ENCODE data around the gene DCST1.
A peak's percentile ranks its signal among the peaks of the same experiment; 100 is the strongest.

Gene DCST1

DNA sequence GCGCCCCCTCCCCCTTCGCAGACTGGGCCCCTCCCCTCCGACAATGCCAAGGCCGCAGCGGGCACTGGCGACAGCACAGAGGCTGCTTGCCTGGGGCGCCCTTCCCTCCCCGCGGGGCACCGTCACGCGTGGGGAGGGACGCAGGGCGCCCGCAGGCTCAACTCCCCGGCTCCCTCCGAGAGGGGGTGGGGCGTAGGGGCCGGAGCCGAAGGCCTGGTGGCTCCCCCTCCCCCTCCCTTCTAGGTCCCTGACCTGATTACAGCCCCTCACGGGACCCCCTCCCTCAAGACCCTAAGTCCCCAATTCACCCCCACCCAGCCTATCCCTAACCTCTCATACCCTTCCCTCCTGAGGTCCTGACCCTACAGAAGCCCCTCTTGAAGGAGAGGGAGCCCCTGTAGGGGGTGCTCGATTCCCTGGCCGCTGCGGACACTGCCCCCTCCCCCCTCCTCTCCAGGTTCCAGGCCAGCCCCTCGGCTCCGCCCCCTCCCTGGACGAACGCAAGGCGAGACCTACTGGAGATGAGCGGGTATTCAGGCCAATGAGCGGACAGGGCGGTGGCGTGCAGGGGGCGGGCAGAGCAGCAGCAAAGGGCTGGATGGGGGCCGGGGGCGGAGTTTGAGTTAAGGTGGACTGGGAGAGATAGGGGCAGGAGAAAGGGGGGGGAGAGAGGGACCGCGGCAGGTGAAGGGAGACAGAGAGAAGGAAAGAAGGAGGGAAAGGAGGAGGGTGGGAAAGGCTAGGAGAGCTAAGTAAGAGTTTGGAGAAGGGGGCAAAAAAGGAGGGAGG is 31.8 kb upstream of the DCST1 start:
- peak; percentile 97 for DNase-seq (ENCODE audit: low read depth)

DNA sequence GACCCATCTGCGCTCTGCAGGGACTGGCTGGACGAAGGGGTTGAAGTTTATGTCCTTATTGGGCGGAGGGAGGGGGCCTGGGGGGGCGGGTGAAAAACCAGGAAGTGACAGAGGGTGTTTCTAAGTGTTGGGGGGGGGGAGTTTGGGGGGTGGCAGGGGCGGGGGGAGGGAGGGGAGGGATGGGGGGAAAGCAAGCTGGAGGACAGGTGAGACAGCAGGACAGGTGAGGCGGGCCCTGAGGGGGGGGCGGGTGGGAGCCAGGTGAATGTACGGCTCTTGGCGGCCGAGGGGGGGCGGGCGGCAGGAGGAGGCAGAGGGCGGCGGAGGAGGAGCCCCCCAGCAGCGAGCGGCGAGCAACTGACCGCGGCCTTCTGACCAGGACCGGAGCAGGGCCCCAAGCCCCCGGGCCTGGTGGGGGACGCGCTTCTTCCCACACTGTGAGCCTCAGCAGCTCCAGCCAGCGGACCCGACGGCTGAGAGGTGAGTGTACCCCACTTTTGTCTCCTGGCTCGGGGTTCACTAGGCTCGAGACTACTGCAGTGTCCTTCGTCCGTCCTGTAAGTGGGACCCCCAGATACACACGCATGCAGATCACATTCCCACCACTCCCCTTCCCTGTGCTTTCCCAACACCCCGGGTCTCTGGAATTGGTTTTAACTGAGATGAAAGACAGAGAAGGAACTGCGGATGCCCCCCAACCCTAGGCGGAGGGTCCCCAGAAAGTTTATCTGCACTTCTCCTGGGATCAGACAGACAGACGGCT is 31.0 kb upstream of the DCST1 start, which contains the start of gene ZBTB7B:
Gene ZBTB7B (plus strand): TSS at position 339 of the 763 bp plus-strand sequence. CDS start 11,859 bp downstream, outside the sequence.
- DNase-seq (ENCODE audit: low read depth): no peak

DNA sequence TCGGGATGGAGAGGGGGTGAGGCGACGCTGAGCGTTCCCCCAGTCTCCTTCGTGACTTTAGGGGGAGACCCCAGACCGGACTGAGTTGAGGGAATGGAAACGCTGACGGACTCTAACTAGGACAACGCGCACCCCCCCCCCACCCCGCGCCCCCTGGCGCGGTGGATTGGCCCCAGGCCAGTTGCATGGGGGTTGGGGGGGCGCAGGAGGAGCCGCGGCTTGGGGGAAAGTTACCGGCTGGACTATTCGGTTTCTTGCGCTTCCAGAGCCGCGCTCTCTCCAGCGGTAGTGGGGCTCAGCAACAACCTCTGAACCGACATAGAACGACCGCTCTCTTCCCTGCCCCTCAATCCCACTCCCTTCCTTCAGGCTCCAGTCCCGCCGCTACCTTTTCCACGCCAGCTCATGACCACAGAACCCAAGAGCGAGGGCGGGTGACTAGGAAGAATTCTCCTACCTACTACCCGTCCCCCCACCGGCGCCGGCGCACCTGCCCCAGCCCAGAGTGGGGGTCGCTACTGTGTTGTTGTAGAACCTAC is 30.3 kb upstream of the DCST1 start:
- DNase-seq (ENCODE audit: low read depth): no peak

DNA sequence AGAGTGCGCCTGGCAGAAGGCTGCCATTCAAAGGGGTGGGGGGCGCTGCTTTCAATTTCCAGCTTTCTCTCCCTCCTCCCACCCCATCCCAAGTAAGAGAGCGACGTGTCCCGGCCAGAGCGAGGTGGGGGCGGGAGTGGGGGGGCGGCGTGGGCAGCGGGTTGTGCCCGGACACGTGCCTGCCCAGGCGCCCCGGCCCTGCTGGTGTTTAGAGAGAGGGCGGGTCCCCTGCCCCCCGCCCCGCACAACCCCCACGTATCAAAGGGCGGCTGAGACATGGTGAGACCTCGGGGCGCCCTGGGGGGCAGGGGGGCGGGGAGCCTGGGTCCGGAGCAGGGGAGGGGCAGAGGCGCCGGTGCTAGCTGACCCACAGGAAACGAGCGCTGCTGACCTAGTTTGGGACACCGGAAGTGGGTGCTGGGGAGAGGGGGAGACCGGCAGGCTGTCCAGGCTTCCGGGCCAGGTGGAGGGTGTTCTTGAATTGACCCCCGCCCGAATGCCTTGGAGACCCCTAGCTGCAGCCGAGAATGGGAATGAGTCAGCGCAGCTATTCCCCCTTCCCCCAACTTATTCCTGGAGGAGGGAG is 29.8 kb upstream of the DCST1 start:
- no peak for DNase-seq (ENCODE audit: low read depth)

DNA sequence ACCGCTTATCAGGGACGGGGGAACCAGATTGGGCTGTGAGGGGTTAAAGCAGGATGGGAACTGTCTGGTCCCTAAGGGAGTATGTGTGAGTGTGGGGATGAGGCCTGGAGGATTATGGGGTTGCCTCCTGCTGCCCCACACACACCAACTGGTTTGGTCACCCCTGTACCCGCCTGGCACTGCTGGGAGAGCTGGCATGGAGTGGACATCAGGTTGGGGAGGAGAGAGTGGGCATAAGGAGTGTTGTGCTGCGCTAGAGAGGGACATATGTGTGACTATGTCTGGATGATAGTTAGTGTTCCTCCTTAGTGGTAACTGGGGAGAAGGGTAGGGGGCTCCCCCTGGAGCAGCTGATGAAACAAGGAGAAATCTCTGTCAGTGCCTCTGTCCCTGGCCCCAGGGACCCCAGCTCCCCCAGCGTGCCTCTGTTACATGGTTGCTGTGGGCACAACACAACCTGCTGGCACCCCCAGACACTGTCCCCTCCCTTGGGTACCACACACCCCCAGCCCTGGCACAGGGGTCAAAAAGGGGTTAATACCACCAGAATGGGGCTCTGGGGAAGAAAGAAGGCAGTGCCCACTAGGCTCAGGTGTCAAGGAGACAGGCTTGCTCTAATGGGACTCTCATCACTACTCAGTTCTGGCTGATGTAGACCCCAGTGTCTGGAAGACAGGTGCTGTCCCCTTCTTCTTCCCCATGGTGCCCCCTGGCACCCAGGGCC is 29.1 kb upstream of the DCST1 start:
- DNase-seq (ENCODE audit: low read depth): no peak

DNA sequence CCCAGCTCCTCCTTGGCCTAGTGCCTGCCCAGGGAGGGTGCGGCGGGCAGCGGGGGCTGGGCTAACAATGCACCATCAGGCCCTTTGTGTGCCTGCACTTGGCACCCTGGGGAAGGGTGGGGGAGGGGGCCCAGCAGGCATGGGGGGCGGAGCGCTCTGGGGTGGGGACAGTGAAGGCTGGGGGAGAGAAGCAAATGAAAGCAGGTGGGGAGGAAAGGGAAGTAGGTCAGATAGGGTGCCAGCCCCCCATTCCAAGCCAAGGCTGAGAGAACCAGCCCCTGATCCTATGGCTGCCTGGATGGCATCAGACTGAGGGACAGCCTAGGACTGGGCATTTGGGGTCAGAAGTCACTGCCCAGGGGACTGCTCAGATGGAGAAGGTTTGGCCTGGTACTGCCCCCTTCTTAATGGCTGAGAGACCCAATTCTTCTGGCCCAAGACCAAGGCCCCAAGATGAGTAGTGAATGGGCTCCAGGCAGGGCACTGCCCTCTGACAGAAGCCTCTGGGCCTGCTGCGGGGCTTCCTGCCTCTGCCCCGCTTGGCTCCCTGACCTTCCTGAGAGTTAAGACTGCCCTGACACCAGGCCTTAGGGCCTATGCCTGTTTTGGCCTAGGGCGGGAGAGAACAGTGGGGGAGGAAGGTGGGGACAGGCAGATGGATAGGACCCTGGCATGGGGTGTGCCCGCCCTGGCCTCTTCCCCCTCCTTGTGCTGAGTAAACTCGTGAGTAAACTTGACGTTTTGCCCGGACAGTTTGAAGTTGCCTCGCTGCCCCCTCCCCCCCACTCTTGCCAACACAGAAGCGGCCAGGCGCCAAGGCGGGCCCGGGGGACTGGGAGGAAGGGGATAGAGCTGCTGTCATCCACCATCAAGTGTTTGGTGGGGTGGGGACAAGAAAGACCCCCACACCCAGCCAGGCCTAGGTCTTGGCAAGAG is 28.3 kb upstream of the DCST1 start:
- no peak for DNase-seq (ENCODE audit: low read depth)

DNA sequence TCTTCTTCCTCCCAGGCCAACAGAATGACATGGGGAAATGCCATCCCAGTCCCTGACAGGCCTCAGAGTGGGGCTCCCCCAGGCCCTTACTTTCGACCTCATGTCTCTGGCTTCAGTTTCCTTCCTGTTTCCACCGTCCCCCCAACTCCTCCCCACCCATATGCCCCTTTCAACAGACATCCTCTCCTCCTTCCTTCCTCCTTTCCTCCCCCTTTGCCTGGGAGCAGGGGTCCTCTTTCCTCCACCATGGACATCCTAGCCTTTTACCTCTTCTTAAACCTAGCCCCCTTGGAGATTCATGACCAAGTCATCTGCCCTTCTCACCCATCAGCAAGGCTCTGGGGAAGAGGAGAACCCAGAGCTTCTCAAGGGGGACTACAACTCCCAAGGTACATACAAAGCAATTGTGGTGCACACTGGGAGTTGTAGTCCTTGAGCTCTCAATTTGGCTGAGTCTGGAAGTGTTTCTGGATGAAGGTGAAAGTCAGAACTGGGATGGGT is 27.0 kb upstream of the DCST1 start:
- no peak for DNase-seq (ENCODE audit: low read depth)

DNA sequence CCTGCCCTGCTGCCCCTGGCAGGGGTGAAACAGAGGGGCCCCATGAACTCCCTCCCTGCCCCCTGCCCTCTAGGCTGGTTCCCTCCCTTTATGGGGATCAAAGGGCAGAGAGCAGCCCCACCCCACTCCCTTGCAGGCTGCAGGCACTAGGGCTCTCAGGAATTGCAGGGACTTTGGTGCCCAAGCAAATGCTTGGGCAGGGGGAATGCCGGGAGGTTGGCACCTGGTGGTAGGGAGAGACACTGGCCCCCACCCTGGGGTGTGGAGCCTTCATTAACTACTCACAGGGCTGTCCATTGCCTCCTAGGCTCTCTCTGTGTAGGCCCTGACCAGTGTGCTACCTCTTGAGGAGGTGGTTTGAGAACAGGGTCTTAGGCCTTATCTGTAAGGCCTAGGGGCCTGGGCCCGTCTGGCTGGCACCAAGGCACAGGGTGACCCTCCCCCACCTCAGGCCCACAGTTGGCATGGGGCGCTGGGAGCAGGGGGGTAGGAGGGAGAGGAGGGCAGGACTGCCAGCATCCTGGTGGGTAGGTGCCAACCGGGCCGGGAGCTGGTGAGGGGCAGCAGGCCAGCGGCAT is 26.3 kb upstream of the DCST1 start:
- DNase-seq (ENCODE audit: low read depth): no peak

DNA sequence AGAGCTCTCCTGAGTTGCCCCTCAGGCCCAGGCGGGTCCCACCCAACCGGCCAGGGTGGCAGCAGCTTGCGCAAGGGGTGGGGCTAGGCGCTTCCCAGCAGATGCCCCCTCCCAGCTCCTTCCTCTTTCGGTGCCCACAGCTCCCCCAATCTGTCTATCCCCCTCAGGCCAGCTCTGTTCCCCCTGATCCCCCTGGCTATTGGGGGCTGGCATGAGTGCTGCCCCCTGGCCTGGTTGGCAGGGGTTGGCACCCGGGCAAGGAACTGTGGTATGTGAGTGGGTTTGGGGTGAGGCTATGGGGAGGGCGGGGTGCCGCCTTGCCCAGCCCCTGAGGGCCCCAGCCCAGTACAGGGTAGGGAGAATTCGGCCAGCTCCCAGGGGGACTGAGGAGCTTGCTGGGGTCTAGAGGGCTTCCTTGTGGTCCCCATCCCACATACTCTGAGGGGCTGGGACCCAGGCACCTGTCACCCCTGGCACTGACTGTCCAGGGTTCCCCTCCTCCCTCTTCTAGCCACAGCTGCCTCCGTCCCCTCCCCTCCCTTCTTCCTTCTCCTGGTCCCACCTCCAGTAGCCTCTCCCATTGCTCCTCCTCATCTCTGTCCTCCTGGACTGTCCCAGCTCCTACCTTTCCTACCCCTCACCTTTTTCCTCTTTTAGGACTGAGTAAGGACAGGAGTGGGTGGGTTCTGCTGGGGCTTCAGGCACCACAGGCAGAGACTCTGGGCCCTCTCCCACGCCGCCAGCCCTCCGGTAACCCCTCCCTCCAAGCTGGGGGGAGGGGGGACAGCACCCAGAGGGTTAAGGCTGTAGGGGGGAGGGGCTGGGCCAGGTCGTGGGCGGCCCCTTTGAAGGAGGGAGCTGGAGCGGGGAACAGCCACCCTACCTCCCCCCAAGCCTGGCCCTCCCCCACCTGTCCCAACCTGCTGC is 25.3 kb upstream of the DCST1 start:
- no peak for DNase-seq (ENCODE audit: low read depth)

DNA sequence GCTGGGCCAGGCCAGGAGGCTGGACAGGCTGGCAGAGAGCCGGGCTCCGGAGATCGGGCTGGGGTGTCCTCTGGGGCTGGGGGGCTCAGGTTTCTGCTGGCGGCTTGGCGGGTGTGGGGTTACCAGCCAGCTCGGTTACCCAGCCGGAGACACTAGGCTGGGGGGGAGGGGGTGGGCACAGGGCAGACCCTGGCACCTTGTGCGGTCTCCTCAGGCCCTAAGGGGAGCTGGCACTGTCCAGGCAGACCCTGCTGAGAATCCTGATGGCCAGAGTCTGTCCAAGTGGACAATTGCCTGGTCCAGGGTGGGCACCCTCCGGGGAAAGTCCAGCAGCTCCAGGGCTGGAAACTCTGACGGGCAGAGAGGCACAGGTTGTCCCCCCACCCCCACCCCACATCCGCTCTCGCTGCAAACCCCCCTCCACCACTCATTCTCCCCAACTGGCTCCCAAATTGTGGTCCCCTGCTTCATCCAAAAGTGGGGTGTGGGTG is 24.4 kb upstream of the DCST1 start:
- DNase-seq (ENCODE audit: low read depth): no peak

DNA sequence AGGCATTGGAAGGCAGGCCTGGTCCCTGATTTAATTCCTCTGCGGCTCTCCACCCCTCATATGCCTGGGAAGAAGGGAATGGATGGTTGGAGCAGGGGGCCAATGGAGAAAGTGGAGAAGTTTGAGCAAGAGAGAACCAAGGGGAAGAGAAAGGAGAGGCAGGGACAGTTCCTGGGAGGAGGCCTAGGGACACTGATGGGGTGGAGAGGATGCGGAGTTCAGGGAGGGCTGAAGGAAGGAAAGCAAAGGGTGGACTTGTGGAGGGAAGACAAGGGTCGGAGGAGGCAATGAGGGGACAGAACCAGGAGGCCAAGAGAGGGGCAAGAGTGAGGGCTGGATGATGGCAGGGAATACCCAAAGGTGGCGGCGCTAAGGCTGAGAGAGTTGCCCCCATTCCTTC is 23.9 kb upstream of the DCST1 start:
- no peak for DNase-seq (ENCODE audit: low read depth)

DNA sequence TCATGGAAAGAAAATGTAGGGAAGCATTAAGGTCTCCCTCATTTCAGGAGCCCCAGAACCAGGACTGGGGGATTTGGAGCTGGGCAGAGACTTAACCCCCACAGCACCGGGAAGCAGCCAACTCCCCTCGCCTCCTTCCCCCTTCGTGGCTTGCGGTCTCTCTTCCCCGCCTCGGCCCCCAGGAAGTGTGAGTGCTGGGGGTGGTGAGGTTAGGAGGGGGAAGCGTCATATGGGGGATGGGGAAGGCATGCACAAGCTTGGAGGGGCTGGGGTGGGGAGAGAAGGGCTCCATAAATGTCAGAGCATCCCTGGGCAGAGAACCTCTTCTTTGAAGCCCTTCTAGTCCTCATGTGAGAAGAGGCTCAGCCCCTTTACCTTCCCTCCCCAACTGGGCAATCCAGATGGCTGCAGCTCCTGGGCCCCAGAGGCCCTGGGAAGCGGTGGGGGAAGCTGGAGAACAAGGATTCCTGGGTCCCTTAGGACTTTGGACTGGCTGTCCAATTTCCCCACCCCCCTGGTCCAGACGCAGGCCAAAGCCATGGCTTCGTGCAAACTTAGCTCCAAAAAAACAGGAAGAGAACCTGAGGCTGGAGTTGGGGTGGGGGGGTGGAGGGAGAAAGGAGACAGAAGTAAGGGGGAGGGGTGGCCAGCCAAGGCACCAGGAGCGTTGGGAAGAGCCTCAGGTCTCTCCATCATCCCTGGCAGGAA is 23.3 kb upstream of the DCST1 start:
- no peak for DNase-seq (ENCODE audit: low read depth)

DNA sequence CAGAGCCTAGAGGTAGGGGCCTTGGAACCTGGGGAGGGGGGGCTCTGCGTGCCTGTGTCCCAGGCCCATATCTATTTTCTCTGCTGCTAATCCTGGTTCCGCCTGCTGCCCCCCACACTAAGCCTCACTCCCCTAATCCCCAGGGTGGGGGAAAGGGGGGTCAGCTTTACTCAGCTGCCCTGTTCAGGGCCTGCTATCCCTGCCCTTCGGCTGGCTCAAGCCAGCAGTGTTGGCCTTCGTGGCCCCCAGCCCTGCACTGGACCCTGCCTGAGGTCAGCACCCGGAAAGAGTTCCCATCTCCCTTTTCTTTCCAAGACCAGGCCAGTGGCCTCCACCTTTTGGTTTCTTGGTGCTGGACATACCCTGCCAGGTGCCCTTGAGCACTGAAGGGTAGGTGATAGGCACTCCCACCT is 22.6 kb upstream of the DCST1 start:
- DNase-seq (ENCODE audit: low read depth): no peak

DNA sequence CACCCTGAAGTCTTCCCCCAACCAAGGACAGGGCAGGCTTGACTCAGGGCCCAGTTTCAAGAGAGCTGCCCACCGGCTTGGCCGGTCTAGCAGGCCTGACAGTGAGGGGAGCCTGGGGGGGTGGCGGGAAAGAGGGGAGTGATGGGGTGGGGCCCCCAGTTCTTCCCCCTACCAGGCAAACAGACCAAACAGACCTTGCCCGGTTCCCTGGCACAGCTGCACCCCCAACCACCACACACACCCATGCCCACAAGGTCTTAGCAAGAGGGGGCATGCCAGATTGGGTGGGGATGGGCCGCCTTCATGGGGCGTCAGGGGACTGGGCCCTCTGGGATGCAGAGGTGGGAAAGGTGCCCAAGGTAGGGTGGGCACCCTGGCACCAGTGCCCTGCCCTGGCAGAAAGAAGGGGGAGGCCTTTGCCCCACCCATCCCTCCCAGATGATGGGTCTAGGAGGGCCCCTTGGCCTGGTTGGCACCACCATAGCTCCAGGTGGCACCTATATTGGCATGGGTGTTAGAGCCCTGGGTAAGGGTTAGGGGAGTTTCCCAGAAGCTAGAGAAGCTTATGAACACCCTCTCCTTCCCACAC is 22.1 kb upstream of the DCST1 start:
- no peak for DNase-seq (ENCODE audit: low read depth)

DNA sequence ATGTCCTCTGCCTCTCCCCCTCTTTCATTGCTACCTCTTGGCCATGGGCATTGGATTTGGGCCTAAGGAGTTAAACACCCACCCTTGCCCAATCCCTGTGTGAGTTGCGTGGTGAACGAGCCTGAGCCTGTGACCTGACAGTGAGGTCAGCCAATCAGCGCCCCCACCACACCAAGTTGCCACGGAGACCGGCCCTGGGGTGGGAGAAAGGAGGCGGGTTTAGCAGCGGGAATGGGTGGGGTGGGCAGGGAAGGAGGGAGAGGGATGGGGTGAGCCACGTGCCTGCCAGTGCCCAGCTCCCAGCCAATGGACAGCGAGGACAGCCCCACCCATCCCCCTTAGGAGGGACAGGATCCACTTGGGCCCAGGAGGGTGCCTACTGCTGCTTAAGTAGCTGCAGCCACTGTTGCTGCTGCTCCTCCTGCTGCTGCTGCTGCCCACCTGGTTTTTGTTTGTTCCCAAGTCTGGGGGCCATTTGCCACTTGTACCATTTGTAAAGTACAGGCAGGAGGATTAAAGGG is 21.5 kb upstream of the DCST1 start:
- no peak for DNase-seq (ENCODE audit: low read depth)

DNA sequence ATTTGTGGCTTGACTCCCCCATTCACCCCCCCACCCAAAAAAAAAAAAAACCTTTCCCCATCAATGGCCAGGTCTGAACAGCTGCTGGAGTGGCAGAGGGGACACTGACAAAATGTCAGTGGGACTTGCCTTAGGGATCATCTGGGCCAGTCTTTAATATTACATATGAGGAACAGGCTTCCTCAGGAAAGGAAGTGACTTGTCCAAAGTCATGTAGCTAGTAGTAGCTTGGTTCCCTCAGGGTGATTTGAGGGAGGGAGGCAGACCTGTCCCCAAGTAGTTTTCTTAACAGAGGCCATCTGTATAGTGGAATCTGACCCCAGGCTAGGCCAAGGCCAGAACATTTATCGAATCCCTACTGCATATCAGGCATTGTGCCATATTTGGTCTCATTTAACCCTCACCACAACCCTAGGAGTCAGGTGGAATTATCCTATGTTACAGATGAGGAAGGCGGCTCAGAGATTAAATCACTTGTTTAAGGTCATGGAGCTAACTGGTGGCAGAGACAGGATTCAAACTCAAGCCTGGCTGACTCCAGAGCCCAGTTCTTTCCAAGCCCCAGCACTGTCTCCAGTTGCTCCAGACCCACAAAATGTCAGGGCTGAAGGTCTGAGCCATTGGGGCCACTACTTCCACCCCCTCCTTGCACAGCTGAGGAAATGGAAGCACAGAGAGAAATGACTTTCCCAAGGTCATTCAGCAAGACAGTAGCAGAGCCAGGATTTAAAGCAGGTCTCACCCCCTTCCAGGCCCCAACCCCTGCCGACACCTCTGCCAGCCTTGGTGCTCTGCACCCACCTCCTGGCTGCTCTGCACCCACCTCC is 20.6 kb upstream of the DCST1 start:
- no peak for DNase-seq (ENCODE audit: low read depth)

DNA sequence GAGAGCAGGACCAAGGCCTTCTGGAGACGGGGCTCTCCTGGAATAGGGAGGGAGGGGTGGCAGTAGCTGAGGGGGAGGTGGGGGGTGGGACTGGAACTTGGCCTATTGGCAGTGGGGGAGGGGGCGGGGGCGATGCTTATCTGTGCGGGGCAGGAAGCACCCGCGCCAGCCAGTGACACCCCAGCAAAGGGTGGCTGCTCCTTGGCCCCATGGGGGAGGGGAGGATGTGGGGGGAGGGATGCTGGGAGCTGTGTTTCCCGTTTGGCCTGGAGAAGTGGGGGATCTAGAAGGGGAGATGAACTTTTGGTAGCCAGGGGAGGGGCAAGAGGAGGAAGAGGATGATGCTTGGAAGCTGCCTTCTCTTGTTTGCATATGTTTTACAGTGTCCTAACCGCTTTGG is 20.0 kb upstream of the DCST1 start:
- peak; percentile 48 for DNase-seq (ENCODE audit: low read depth)
